Measurements from ENCODE around the gene FOXK1.
"Not testable (repeated sequence)": the region's sequence is repeated elsewhere in the genome, so short reads cannot be mapped to it uniquely, and the experiment has no call there.

The FOXK1 gene

GRCh38 chr7:4787947-4788626 is 106.0 kb downstream of the FOXK1 start:
- no peak for DNase-seq

DNA sequence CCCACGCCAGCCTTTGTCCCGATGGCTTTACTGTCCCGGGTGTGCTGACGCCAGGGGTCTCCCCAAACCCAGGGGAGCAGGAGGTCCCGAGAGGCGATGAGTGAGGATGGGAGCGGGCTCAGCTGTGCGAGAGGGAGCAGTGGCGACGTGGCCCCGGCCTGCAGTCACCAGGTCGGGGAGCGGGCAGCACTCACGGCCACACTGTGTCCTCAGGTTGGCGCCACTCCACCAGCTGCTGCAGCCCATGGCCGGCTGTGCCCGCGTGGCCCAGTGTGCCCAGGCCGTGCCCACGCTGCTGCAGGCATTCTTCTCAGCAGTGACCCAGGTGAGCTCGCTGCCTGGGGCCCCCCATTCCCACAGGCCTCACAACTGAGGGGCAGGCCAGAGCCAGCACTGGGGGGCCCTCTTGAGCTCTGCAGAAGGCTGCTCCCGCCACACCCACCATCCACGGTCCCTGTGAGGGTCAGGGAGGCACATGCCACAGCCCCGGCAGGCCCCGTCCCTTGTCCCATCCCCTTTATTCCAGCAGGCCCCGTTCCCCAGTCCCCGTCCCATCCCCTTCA is 106.6 kb downstream of the FOXK1 start:
- no peak for DNase-seq

DNA sequence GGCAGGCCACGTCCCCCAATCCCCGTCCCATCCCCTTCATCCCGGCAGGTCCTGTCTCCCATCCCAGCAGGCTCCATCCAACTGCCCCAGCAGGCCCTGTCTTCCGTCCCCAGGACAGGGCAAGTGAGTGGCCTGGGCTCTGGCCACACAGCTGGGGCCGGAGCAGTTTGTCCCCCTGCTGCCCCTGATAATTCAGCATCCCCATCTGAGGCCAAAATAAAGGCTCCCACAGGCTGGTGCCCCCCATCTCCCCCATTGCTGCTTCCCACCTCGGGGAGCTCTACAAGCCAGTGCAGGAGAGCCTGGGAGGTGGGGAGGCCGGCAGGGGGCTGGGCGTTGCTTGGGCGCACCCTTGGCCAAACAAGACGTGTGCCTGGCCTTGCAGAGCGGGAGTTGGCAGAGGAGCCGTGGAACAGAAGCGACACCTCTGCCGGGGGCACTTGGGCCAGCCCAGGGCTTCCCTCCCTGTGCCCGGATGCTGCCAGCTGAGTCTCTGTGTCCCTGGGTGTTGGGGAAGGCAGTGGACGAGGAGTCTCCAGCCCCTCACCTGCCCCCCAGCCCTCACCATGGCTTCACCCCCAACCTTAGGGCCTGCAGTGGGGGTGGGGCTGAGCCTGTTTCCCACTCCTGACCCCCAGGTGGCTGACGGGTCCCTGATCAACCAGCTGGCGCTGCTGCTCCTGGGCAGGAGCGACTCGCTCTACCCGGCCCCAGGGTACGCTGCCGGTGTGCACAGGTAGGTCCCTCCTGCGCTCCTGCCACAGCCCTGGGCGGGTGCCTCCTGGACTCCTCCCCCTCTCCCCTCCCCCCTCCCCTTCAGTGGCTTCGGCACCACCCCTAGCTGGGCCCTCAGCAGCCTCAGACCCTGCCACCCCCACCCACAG is 107.3 kb downstream of the FOXK1 start:
- no peak for DNase-seq

DNA sequence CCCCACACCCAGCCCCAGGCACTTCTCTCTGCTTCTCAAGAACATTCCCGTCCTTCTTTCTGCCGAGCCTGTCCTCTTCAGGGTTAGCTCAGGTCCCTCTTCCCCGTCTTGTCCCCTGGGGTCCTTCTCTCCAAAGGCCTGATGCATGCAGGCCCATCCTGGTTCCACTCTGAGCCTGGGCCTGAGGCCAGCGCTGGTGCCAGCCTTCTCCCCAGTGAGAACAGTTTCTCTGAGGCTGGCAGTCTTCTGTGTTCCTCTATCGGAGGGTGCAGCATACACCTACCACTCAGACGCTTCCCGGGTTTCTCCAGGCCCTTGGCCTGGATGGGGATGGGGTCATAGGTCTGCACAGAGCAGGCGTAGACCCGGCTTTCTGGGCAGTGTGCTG is 108.0 kb downstream of the FOXK1 start:
- no peak for DNase-seq

GRCh38 chr7:4790516-4790991 is 108.5 kb downstream of the FOXK1 start:
- DNase-seq = no peak

- no peak for DNase-seq
Observed at GRCh38 chr7:4791101-4791737, 109.1 kb downstream of the FOXK1 start.

DNA sequence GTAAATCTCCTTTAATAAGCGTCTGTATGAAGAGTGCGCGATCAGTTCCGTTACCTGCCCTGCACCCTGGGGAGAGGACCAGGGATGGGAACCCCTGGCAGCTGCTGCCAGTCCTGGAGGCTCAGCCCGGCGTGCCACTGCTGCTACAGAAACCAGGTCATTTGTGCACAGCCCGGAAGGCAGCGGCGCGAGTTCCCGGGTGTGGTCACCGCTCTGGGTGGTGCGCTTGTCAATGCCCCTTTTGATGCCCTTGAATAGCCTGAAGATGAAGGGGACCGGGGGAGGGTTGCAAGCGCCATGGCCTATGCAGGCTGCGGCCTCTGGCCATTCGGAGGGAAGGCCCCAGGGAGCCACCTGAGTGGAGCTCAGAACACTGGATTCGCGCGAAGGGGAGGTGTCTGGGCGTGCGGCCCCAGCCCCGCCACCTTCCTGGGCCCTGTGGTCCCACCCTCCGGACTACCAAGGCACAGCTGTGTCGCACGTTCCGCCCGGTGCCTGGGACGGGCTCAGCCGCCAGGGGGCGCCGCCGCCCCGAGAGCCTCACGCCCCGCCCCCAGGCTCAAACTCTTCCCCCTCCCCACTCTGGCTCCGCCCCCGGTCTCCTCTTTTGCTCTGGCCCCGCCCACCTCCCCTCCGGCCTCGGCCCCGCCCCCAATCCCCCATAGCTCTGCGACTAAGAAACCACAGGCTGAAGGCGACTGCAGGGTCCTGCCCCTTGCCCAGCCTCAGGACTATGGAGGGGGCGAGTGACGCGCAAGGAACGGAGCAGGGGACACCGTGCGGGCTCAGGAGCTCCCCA is 109.8 kb downstream of the FOXK1 start:
- no peak for DNase-seq

DNA sequence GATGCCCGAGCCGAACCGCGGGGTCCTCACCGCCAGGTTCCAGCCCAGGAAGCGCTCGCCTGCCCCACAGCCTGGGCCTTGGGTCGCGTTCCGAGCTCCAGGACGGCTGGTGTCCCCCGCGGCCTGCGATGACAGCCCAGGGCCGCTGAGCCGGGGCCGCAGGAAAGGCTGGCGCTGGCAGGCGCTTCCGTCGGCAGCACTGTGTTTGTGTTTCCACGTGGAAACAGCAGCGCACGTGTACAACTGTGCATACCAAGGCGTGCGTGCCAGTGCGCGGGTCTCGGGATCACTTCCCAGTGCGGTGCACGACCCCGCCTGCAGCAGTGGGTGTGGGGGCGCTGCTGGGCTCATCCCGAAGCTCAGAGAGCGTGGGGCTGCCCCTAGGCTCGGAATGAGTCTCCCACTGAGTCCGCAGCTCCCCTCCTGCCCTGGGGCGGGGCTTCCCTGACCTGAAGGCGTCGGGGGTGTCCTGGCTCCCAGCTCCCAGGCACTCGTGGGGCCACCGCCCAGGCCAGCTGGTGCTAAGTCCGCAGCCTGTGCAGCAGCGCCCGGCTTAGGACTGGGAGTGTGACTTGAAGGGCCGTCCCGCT is 110.5 kb downstream of the FOXK1 start:
- DNase-seq = no peak

DNA sequence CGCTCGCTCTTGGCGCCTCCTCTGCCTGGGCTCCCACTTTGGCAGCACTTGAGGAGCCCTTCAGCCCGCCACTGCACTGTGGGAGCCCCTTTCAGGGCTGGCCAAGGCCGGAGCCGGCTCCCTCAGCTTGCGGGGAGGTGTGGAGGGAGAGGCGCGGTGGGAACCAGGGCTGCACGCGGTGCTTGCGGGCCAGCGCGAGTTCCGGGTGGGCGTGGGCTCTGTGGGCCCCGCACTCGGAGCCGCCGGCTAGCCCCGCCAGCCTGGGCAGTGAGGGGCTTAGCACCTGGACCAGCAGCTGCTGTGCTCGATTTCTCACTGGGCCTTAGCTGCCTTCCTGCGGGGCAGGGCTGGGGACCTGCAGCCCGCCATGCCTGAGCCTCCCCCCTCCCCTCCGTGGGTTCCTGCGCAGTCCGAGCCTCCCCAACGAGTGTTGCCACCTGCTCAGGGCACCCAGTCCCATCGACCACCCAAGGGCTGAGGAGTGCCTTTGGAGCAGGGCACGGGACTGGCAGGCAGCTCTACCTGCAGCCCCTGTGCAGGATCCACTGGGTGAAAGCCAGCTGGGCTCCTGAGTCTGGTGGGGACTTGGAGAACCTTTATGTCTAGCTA is 111.4 kb downstream of the FOXK1 start:
- not testable (repeated sequence) for DNase-seq

- not testable (repeated sequence) for DNase-seq
Observed at GRCh38 chr7:4794171-4794570, 112.1 kb downstream of the FOXK1 start.

DNA sequence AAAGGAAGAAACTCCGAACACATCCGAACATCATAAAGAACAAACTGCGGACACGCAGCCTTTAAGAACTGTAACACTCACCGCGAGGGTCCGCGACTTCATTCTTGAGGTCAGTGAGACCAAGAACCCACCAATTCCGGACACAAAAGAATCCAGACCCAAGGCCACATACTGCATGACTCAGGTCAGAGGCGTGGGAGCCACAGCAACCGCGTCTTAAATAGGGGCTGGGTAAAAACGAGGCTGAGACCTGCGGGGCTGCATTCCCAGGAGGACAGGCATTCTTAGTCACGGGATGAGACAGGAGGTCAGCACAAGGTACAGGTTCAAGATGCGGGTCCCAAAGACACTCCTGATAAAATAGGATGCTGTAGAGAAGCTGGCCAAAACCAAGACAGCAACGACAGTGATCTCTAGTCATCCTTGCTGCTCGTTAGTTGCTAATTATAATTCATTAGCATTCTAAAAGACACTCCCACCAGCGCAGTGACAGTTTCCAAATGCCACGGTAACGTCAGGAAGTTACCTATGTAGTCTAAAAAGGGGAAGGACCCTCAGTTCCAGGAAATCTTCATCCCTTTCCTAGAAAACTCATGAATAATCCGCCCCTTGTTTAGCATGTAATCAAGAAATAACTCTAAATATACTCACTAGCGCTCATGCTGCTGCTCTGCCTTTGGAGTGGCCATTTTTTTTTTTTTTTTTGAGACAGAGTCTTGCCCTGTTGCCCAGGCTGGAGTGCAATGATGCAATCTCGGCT is 112.7 kb downstream of the FOXK1 start:
- peak; percentile 0 for DNase-seq

- DNase-seq = no peak
Observed at GRCh38 chr7:4796453-4796852, 114.4 kb downstream of the FOXK1 start.

DNA sequence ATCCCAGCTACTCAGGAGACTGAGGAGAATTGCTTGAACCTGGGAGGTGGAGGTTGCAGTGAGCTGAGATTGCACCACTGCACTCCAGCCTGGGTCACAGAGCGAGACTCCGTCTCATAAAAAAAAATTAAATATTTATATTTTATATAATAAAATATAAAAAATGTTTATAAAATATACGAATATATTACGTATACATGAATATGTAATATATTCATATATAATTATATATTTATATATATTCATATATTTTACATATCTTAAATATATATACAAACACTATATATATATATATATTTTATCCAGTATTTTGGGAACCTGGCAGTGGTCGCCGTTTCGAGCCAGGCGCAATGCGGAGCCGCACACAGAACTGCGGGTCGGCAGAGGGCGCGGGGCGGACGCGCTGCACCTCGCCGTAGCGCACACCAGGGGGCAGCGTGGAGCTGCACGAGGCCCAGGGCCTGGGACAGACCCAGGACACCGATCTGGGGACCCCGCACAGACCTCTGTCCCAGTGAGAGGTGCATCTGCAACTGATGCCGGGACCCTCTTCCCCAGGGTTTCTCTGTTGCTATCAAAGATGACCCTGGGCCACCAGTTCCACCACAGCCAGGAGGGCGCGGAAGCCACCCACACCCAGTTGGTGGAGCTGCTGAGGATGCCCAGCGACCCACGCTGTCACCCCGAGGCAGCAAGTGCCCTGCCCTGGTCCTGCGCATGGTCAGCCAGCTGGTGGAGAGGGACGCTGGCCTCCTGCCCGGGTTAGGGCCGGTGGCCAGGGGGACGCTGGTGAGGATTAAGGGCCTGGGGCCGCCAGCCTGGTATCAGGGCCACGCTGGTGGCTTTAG is 116.0 kb downstream of the FOXK1 start:
- DNase-seq = peak; percentile 66

- DNase-seq = no peak
Observed at GRCh38 chr7:4798706-4799235, 116.7 kb downstream of the FOXK1 start.

DNA sequence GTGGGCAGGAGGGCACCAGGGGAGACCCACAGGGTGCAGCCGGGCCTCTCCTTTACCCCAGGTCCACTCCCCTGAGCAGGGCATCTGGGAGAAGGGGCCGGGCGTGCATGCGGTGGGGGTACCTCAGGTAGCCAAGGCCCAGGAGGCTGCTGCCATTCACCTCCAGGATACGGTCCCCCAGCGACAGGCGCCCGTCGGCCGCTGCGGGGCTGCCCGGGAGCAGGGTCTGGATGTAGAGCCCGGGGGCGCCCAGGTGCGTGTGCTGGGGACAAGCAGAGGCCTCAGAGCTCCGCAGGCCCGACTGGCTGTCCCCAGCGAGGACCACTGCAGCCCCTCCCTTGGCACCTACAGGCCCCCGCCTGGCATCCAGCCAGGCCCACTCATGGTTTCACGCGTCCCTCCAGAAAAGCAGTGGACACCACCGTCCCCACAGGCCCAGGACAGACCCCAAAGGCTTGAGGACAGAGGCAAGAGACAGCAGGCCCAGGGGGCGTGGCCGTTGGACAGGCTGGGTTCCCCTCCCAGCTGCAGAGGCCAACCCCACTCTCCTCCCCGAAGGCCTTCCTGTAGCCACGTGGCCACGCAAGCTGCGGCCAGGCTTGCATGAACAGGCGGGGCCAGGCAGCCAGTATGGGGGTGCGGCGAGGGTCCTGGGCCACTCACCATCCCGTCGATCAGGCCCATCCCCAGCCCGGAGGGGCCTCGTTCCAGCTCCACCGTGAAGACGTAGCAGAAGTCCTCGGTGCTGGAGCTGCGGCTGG is 117.6 kb downstream of the FOXK1 start:
- DNase-seq = no peak

GRCh38 chr7:4800487-4800886 is 118.4 kb downstream of the FOXK1 start:
- DNase-seq = no peak

GRCh38 chr7:4800926-4801838 is 119.1 kb downstream of the FOXK1 start:
- no peak for DNase-seq

DNA sequence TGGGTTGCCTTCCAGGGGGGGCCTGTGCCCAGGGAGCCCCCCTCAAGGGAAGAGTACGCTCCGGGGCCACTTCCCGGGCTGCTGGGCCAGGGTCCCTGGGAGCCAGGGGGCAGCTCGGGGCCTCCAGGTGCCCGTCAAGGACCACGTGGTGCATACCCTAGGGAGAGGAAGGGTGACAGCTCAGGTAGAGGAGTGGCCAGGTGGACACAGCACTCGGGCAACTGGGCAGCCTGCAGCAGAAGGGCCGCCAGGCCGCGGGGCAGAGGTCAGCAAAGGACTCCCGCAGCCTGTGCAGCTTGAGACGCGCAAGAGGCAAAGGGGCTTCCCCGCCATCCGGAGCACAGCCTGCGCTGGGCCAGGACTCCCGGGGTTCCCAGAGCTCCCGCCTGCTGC is 119.7 kb downstream of the FOXK1 start:
- DNase-seq = no peak
